ENCODE measurements around the gene MPPED2. TPM values are rescaled to one million over a fixed set of nuclear protein-coding genes. Genes with fewer than 3 reads are reported as not detected.
"Not testable (repeated sequence)": the region's sequence is repeated elsewhere in the genome, so short reads cannot be mapped to it uniquely, and the experiment has no call there.

MPPED2 gene
- total RNA-seq, 1 experiment from 2014 or later: 3.7 TPM

GRCh38 chr11:30582726-30583125 is 3.4 kb downstream of the MPPED2 start:
- in situ Hi-C loops (cut with HindIII; ENCODE audit: low pct_unique_long_range_greater_than_20kb, low sequenced_read_pairs): no loop called here

GRCh38 chr11:30581675-30582074 is 4.5 kb downstream of the MPPED2 start:
- in situ Hi-C loops (cut with HindIII; ENCODE audit: low pct_unique_long_range_greater_than_20kb, low sequenced_read_pairs): no loop called here

More at GRCh38 chr11:30582726-30583125, 3.4 kb downstream of the MPPED2 start:
- DNase-seq (ENCODE audit: low read depth, low spot score): no peak

GRCh38 chr11:30580573-30580972 is 5.6 kb downstream of the MPPED2 start:
- in situ Hi-C loops (cut with HindIII; ENCODE audit: low pct_unique_long_range_greater_than_20kb, low sequenced_read_pairs): no loop called here

More at GRCh38 chr11:30581675-30582074, 4.5 kb downstream of the MPPED2 start:
- no peak for DNase-seq (ENCODE audit: low read depth, low spot score)

GRCh38 chr11:30579415-30580175 is 6.6 kb downstream of the MPPED2 start:
- no peak for DNase-seq (ENCODE audit: low read depth, low spot score)
- in situ Hi-C loops (cut with HindIII; ENCODE audit: low pct_unique_long_range_greater_than_20kb, low sequenced_read_pairs): no loop called here

More at GRCh38 chr11:30580573-30580972, 5.6 kb downstream of the MPPED2 start:
- no peak for DNase-seq (ENCODE audit: low read depth, low spot score)

- in situ Hi-C loops (cut with HindIII; ENCODE audit: low pct_unique_long_range_greater_than_20kb, low sequenced_read_pairs): no loop called here
Observed at GRCh38 chr11:30578406-30578805, 7.7 kb downstream of the MPPED2 start.

GRCh38 chr11:30573951-30574350 is 12.2 kb downstream of the MPPED2 start:
- no peak for DNase-seq (ENCODE audit: low read depth, low spot score)
- in situ Hi-C loops (cut with HindIII; ENCODE audit: low pct_unique_long_range_greater_than_20kb, low sequenced_read_pairs): no loop called here

More at GRCh38 chr11:30578406-30578805, 7.7 kb downstream of the MPPED2 start:
- DNase-seq (ENCODE audit: low read depth, low spot score): no peak

GRCh38 chr11:30568931-30569330 is 17.2 kb downstream of the MPPED2 start:
- in situ Hi-C loops (cut with HindIII; ENCODE audit: low pct_unique_long_range_greater_than_20kb, low sequenced_read_pairs): no loop called here
- no peak for DNase-seq (ENCODE audit: low read depth, low spot score)

- in situ Hi-C loops (cut with HindIII; ENCODE audit: low pct_unique_long_range_greater_than_20kb, low sequenced_read_pairs): no loop called here
- DNase-seq (ENCODE audit: low read depth, low spot score): no peak
Observed at GRCh38 chr11:30567644-30568043, 18.5 kb downstream of the MPPED2 start.

GRCh38 chr11:30567120-30567519 is 19.0 kb downstream of the MPPED2 start:
- in situ Hi-C loops (cut with HindIII; ENCODE audit: low pct_unique_long_range_greater_than_20kb, low sequenced_read_pairs): no loop called here

GRCh38 chr11:30566482-30566881 is 19.7 kb downstream of the MPPED2 start:
- in situ Hi-C loops (cut with HindIII; ENCODE audit: low pct_unique_long_range_greater_than_20kb, low sequenced_read_pairs): no loop called here

More at GRCh38 chr11:30567120-30567519, 19.0 kb downstream of the MPPED2 start:
- no peak for DNase-seq (ENCODE audit: low read depth, low spot score)

GRCh38 chr11:30565027-30565426 is 21.1 kb downstream of the MPPED2 start:
- in situ Hi-C loops (cut with HindIII; ENCODE audit: low pct_unique_long_range_greater_than_20kb, low sequenced_read_pairs): no loop called here

More at GRCh38 chr11:30566482-30566881, 19.7 kb downstream of the MPPED2 start:
- no peak for DNase-seq (ENCODE audit: low read depth, low spot score)

GRCh38 chr11:30561691-30562415 is 24.3 kb downstream of the MPPED2 start:
- no peak for DNase-seq (ENCODE audit: low read depth, low spot score)
- in situ Hi-C loops (cut with HindIII; ENCODE audit: low pct_unique_long_range_greater_than_20kb, low sequenced_read_pairs): no loop called here

More at GRCh38 chr11:30565027-30565426, 21.1 kb downstream of the MPPED2 start:
- no peak for DNase-seq (ENCODE audit: low read depth, low spot score)

- DNase-seq (ENCODE audit: low read depth, low spot score): no peak
- in situ Hi-C loops (cut with HindIII; ENCODE audit: low pct_unique_long_range_greater_than_20kb, low sequenced_read_pairs): no loop called here
Observed at GRCh38 chr11:30560206-30561106, 25.7 kb downstream of the MPPED2 start.

GRCh38 chr11:30559004-30559403 is 27.1 kb downstream of the MPPED2 start:
- in situ Hi-C loops (cut with HindIII; ENCODE audit: low pct_unique_long_range_greater_than_20kb, low sequenced_read_pairs): no loop called here
- no peak for DNase-seq (ENCODE audit: low read depth, low spot score)

GRCh38 chr11:30554587-30554986 is 31.6 kb downstream of the MPPED2 start:
- in situ Hi-C loops (cut with HindIII; ENCODE audit: low pct_unique_long_range_greater_than_20kb, low sequenced_read_pairs): not testable (repeated sequence)
- peak; percentile 32 for DNase-seq (ENCODE audit: low read depth, low spot score)

- in situ Hi-C loops (cut with HindIII; ENCODE audit: low pct_unique_long_range_greater_than_20kb, low sequenced_read_pairs): no loop called here
- DNase-seq (ENCODE audit: low read depth, low spot score): peak; percentile 55
Observed at GRCh38 chr11:30553521-30554110, 32.5 kb downstream of the MPPED2 start.

- no peak for DNase-seq (ENCODE audit: low read depth, low spot score)
- in situ Hi-C loops (cut with HindIII; ENCODE audit: low pct_unique_long_range_greater_than_20kb, low sequenced_read_pairs): no loop called here
Observed at GRCh38 chr11:30552839-30553238, 33.3 kb downstream of the MPPED2 start.
